Sigmoid colon (tissue), 7 donors: ENCODE results near the gene SLC33A1. TPM values are rescaled to one million over a fixed set of nuclear protein-coding genes. Genes with fewer than 3 reads are reported as not detected.

ENCODE experiments used
- DNase-seq: peaks from one replicate; pipeline ENCODE4 v3.0.0-alpha.2; 2019
- H3K27ac ChIP-seq, 4 donors: fragments of 200-600 bp; sonication (generic); one replicate each; pipeline ENCODE4 v1.5.1; 2016 to 2019; ENCODE audit warnings: mild to moderate bottlenecking in 1 of 4
- H3K27me3 ChIP-seq, 3 donors: fragments of 200-600 bp; sonication (generic); one replicate each; pipeline ENCODE4 v1.5.1; 2019; ENCODE audit warnings: mild to moderate bottlenecking in 1 of 3
- H3K36me3 ChIP-seq, 4 donors: fragments of 200-600 bp; sonication (generic); one replicate each; pipeline ENCODE4 v1.5.1; 2016 to 2019
- H3K4me1 ChIP-seq, 4 donors: fragments of 200-600 bp; sonication (generic); one replicate each; pipeline ENCODE4 v1.5.1; 2017 to 2019
- H3K4me3 ChIP-seq, 4 donors: fragments of 200-600 bp; sonication (generic); one replicate each; pipeline ENCODE4 v1.5.1; 2017 to 2019; ENCODE audit warnings: mild to moderate bottlenecking in 2 of 4, moderate library complexity in 1 of 4
- H3K9me3 ChIP-seq, 4 donors: fragments of 200-600 bp in 3 of 4; sonication (generic) in 3 of 4; one replicate each; pipeline versions ENCODE4 v1.5.1 to v1.6.1; 2013 to 2019
- EP300 ChIP-seq, 4 donors: sonication (generic); formaldehyde crosslinking; IDR thresholded peaks; one replicate each; pipeline ENCODE4 v1.6.1; 2017; ENCODE audit warnings: antibody characterized with exemption in 4 of 4
- POLR2A ChIP-seq, 2 donors: fragments of 450-650 bp; IDR thresholded peaks; one replicate each; pipeline ENCODE4 v1.6.1; 2016; ENCODE audit warnings: antibody characterized with exemption in 2 of 2, mild to moderate bottlenecking in 2 of 2, moderate library complexity in 2 of 2
- POLR2AphosphoS5 ChIP-seq, 4 donors: sonication (generic); formaldehyde crosslinking; IDR thresholded peaks; one replicate each; pipeline ENCODE4 v1.6.1; 2017; ENCODE audit warnings: antibody characterized with exemption in 4 of 4
- WGBS, 2 donors: extraction: QIAGEN DNeasy Blood & Tissue Kit; methylation state at CpG; one replicate each; pipeline ENCODE4 v1.1.7; 2013; 5-methylcytosine and 5-hydroxymethylcytosine counted together
- intact Hi-C: fragments of 100-400 bp; cut with DNase I; formaldehyde crosslinking; loops from one replicate; pipeline ENCODE4 v1.15.1; 2023
- polyA plus RNA-seq, 3 donors: library from polyadenylated mRNA; stranded (reverse); fragments of 200-250 nt; gene quantifications; one replicate each; pipeline ENCODE4 v1.2.3, GENCODE V29; 2013
- total RNA-seq, 4 donors: library from RNA; depleted of rRNA; stranded (reverse); fragments of >200 nt; gene quantifications; one replicate each; pipeline ENCODE4 v1.1.0, GENCODE V29; 2016
- TF ChIP-seq, protein P1 (sequence below), 4 experiments: fragments of 450-650 bp in 3 of 4; fragments of 200-600 bp in 1 of 4; IDR thresholded peaks; one replicate each; pipeline ENCODE4 v1.5.1; 2016 to 2019; ENCODE audit warnings: antibody characterized with exemption in 4 of 4, mild to moderate bottlenecking in 3 of 4, moderate library complexity in 2 of 4
- donor health status: healthy with polysubstance abuse.
- donor health status: Bipolar disorder and iron deficiency.
- donor health status: healthy.

Gene SLC33A1
- 10 to 100 TPM; 14.4 to 28.2 (median 22.6) TPM for total RNA-seq
- polyA plus RNA-seq: 10 to 100 TPM in 1 of 3 donors, 1 to 10 TPM in 2; 2.8 to 11.7 (median 3.0) TPM

DNA sequence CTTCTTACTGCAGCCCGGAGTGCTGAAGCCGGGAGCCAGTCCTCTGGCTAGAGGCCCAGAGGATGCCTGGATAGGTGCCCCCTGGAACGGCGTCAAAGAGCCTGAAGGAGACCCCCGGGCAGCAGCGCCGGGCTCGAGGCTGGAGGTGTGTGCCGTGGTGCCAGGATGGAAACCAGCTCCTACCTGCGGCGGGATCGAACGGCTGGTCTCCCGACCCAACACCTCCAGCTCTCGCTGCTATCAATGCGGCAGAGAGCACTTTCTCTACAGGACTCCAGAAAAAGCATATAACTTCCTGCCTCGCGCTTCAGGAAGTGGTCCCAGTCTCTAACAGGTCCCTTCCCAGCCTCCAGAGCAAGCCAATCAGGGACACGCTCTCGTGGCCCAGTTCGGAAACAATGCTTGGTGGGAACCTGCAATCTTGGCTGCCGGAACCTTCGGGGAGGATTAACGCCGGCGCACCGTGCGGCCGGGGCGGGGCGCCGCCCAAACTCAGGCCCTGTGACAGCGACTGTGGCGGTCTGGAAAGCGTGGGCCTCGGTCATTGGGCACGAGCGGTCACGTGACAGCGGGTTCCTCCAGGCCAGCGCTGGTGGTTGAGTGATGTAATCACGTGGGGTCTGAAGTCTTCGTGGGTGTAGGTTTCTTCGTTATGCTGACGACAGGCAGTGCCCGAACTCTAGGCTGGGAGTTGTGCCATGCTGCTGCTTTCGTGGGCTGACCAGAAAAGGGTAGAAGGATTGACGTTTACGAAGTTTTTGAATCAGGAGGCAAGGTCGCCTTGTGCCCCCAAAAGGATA is at the start of gene SLC33A1:
Gene SLC33A1, minus strand, starts transcription at position 287 of the 800 bp plus-strand sequence. CDS start 430 bp downstream, outside the sequence.
- intact Hi-C loops: loop anchor here (1.0 to 10.0 kb wide), 3 partner anchors 17 to 1300 kb away; partner anchors contain the start of gene C3orf33
- TF ChIP-seq, protein P1, sequence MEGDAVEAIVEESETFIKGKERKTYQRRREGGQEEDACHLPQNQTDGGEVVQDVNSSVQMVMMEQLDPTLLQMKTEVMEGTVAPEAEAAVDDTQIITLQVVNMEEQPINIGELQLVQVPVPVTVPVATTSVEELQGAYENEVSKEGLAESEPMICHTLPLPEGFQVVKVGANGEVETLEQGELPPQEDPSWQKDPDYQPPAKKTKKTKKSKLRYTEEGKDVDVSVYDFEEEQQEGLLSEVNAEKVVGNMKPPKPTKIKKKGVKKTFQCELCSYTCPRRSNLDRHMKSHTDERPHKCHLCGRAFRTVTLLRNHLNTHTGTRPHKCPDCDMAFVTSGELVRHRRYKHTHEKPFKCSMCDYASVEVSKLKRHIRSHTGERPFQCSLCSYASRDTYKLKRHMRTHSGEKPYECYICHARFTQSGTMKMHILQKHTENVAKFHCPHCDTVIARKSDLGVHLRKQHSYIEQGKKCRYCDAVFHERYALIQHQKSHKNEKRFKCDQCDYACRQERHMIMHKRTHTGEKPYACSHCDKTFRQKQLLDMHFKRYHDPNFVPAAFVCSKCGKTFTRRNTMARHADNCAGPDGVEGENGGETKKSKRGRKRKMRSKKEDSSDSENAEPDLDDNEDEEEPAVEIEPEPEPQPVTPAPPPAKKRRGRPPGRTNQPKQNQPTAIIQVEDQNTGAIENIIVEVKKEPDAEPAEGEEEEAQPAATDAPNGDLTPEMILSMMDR (IDR thresholded peaks at IDR 0.05): no peak
- peak; percentile 54 to 55 for TF ChIP-seq POLR2A (IDR thresholded peaks at IDR 0.05)
- TF ChIP-seq EP300 (IDR thresholded peaks at IDR 0.05): peak in 2 of 4 donors; percentile 76 to 90
- TF ChIP-seq POLR2AphosphoS5 (IDR thresholded peaks at IDR 0.05): peak; percentile 76 to 87 (median 86)
- peak within 1 kb of the TSS; percentile 76 to 96 (median 91) for H3K4me3 ChIP-seq
- no peaks in the 10 kb centered on the region for H3K27me3 ChIP-seq
- H3K27ac ChIP-seq: peak within 1 kb of the TSS; percentile 91 to 97 (median 94)
- DNase-seq: peak; percentile 100
- H3K36me3 ChIP-seq: no peaks in the 10 kb centered on the region
- 0% methylated on average over 50 of the region's 50 CpGs for WGBS, 2 donors
- H3K9me3 ChIP-seq: no peaks in the 10 kb centered on the region
- peaks cover 0 to 52% (median 44%) of the 10 kb centered on the region in 4 donors for H3K4me1 ChIP-seq

DNA sequence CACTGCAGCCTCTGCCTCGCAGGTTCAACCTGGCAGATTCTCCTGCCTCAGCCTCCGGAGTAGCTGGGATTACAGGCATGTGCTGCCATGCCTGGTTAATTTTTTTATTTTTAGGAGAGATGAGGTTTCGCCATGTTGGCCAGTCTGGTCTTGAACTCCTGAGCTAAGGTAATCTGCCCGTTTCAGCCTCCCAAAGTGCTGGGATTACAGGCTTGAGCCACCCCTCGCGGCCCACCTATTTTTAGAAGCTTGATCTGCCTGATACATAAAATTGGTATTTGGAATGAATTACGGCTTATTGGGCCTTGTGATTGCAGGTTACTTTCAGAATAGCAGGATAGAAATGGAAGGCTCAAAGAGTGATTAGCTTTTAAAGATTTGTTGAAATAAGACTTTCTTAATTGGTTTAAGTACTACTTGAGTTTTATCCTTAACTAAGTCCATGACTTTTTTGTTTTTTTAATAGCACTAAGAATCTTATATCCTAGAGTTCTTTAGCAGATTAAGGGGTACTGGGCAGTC is 41.2 kb upstream of the SLC33A1 start:
- peaks cover 0 to 8% (median 6%) of the 10 kb centered on the region in 4 donors for H3K4me1 ChIP-seq
- no peak for DNase-seq
- H3K27me3 ChIP-seq: no peaks in the 10 kb centered on the region
- intact Hi-C loops: no loop called here
- H3K9me3 ChIP-seq: no peaks in the 10 kb centered on the region
- H3K27ac ChIP-seq: no peak overlapping the region
- TF ChIP-seq POLR2AphosphoS5 (IDR thresholded peaks at IDR 0.05): no peak
- no peak for TF ChIP-seq POLR2A (IDR thresholded peaks at IDR 0.05)
- TF ChIP-seq, protein P1 (IDR thresholded peaks at IDR 0.05): no peak
- no peak for TF ChIP-seq EP300 (IDR thresholded peaks at IDR 0.05)
- no peak overlapping the region for H3K4me3 ChIP-seq
- 97% methylated on average over 7 of the region's 7 CpGs for WGBS, 2 donors
- peaks cover 0 to 62% (median 7%) of the 10 kb centered on the region in 4 donors for H3K36me3 ChIP-seq

DNA sequence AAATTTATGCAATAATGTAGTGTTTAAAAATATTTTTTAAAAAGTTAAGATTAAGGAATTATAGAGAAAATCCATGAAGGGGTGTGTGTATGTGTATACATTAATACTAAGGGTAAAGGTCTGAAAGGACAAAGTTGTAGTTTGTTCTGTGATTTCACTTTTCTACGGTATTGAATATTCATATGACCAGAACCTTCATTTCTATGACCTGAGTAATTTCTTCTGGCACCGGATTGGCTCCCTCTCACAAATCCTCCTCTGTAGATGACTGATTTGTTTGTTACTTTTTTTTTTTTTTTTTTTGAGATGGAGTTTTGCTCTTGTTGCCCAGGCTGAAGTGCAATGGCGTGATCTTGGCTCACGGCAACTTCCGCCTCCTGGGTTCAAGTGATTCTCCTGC is 37.1 kb upstream of the SLC33A1 start:
- H3K4me3 ChIP-seq: no peak overlapping the region
- intact Hi-C loops: no loop called here
- H3K27me3 ChIP-seq: no peaks in the 10 kb centered on the region
- 94 to 96% methylated on average over 5 of the region's 5 CpGs for WGBS, 2 donors
- H3K27ac ChIP-seq: no peak overlapping the region
- TF ChIP-seq, protein P1 (IDR thresholded peaks at IDR 0.05): no peak
- no peak for TF ChIP-seq POLR2A (IDR thresholded peaks at IDR 0.05)
- no peak for TF ChIP-seq POLR2AphosphoS5 (IDR thresholded peaks at IDR 0.05)
- no peak for TF ChIP-seq EP300 (IDR thresholded peaks at IDR 0.05)
- peaks cover 0 to 18% (median 10%) of the 10 kb centered on the region in 4 donors for H3K4me1 ChIP-seq
- H3K36me3 ChIP-seq: peaks cover 0 to 31% (median 0%) of the 10 kb centered on the region in 4 donors
- no peaks in the 10 kb centered on the region for H3K9me3 ChIP-seq
- no peak for DNase-seq

DNA sequence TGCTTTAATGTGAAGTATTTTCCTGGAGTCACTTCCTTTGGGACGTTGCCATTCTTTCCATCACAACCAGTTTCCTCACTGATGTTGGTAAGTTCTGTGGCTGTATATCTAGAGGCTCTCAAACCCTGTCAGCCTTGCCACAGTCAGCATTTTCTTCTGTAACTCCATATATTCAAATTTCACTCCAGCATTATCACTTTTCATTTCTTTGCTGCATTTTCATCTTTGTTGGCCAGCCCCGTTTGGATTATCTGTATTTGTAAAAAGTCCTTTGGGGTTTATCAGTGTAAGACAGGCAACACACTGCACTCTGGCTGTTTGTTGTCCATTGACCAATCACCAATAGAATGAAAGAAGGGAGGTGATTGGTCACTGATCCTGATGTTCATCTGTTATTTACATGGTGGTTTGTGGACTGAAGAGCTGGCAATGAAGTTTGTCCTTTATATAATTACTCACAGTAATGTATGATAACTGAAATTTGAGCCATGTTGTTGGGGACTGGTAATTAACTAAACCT is 36.5 kb upstream of the SLC33A1 start:
- no peak overlapping the region for H3K4me3 ChIP-seq
- no peak overlapping the region for H3K27ac ChIP-seq
- H3K27me3 ChIP-seq: no peaks in the 10 kb centered on the region
- intact Hi-C loops: no loop called here
- H3K4me1 ChIP-seq: peaks cover 0 to 18% (median 10%) of the 10 kb centered on the region in 4 donors
- no peak for TF ChIP-seq POLR2A (IDR thresholded peaks at IDR 0.05)
- TF ChIP-seq, protein P1 (IDR thresholded peaks at IDR 0.05): no peak
- 43 to 46% methylated on average over 2 of the region's 2 CpGs for WGBS, 2 donors
- DNase-seq: no peak
- H3K9me3 ChIP-seq: no peaks in the 10 kb centered on the region
- peaks cover 0 to 25% (median 0%) of the 10 kb centered on the region in 4 donors for H3K36me3 ChIP-seq
